ENCODE data around the gene ABLIM2.

The ABLIM2 gene

GRCh38 chr4:8136529-8136928 lies 22.1 kb downstream of the ABLIM2 start:
- no peak for DNase-seq

- no peak for DNase-seq
Measured at GRCh38 chr4:8135666-8136065, 22.9 kb downstream of the ABLIM2 start.

GRCh38 chr4:8133897-8134563 lies 24.6 kb downstream of the ABLIM2 start:
- DNase-seq, result no peak

GRCh38 chr4:8132947-8133705 lies 25.5 kb downstream of the ABLIM2 start:
- DNase-seq, result no peak

- DNase-seq, result no peak
Measured at GRCh38 chr4:8132400-8132799, 26.2 kb downstream of the ABLIM2 start.

- no peak for DNase-seq
Measured at GRCh38 chr4:8131826-8132225, 26.8 kb downstream of the ABLIM2 start.

GRCh38 chr4:8131210-8131609 lies 27.4 kb downstream of the ABLIM2 start:
- no peak for DNase-seq

- no peak for DNase-seq
Measured at GRCh38 chr4:8130346-8131066, 28.1 kb downstream of the ABLIM2 start.

GRCh38 chr4:8129785-8130184 lies 28.8 kb downstream of the ABLIM2 start:
- DNase-seq, result no peak

- no peak for DNase-seq
Measured at GRCh38 chr4:8129136-8129535, 29.5 kb downstream of the ABLIM2 start.

GRCh38 chr4:8128100-8128856 lies 30.3 kb downstream of the ABLIM2 start:
- DNase-seq, result no peak

- DNase-seq, result no peak
Measured at GRCh38 chr4:8127051-8127826, 31.4 kb downstream of the ABLIM2 start.

- no peak for DNase-seq
Measured at GRCh38 chr4:8126523-8126922, 32.1 kb downstream of the ABLIM2 start.

GRCh38 chr4:8125526-8126056 lies 33.0 kb downstream of the ABLIM2 start:
- no peak for DNase-seq

GRCh38 chr4:8123870-8124269 lies 34.7 kb downstream of the ABLIM2 start:
- DNase-seq, result no peak

GRCh38 chr4:8123389-8123788 lies 35.2 kb downstream of the ABLIM2 start:
- peak; percentile 44 for DNase-seq

GRCh38 chr4:8122746-8123145 lies 35.9 kb downstream of the ABLIM2 start:
- DNase-seq, result no peak

GRCh38 chr4:8121292-8122015 lies 37.2 kb downstream of the ABLIM2 start:
- DNase-seq, result no peak

GRCh38 chr4:8120501-8120900 lies 38.1 kb downstream of the ABLIM2 start:
- no peak for DNase-seq

GRCh38 chr4:8119877-8120276 lies 38.7 kb downstream of the ABLIM2 start:
- no peak for DNase-seq

GRCh38 chr4:8118531-8118930 lies 40.1 kb downstream of the ABLIM2 start:
- no peak for DNase-seq
